ENCODE measurements around the gene DHRS9.

Gene DHRS9

DNA sequence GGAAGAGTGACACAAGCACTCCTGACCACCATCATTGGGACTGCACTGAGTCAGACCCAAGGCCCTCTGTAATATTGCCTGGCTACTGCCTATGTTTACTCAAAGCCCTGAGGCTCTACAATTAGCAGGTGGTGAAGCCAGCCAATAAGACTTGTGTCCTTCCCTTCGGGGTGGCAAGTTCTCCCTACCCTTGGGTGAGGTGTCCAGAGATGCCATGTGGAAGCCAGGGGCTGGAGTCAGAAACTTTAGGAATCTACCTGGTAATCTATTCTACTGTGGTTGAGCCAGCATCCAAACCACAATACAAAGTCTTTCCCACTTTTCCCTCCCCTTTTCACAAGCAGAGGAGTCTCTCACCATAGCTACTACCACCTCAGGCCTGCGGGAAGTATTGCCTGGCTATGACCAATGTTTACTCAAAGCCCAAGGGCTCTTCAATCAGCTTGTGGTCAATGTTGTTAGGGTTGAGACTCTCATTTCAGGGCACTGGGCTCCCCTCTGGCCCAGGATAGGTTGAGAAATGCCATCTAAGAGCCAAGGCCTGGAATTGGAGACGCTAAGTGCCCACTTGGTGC is 17.6 kb downstream of the DHRS9 start:
- POLR2A ChIA-PET, result no interaction called here
- no peak for DNase-seq (ENCODE audit: extremely low spot score)
- TF ChIP-seq, protein P1, sequence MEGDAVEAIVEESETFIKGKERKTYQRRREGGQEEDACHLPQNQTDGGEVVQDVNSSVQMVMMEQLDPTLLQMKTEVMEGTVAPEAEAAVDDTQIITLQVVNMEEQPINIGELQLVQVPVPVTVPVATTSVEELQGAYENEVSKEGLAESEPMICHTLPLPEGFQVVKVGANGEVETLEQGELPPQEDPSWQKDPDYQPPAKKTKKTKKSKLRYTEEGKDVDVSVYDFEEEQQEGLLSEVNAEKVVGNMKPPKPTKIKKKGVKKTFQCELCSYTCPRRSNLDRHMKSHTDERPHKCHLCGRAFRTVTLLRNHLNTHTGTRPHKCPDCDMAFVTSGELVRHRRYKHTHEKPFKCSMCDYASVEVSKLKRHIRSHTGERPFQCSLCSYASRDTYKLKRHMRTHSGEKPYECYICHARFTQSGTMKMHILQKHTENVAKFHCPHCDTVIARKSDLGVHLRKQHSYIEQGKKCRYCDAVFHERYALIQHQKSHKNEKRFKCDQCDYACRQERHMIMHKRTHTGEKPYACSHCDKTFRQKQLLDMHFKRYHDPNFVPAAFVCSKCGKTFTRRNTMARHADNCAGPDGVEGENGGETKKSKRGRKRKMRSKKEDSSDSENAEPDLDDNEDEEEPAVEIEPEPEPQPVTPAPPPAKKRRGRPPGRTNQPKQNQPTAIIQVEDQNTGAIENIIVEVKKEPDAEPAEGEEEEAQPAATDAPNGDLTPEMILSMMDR (IDR thresholded peaks at IDR 0.05; ENCODE audit: control extremely low read depth, extremely low read depth, low read depth, missing control alignments), result no peak
- CTCF ChIA-PET, result interaction anchor here (4.8 kb wide), 1 partner anchor 23 kb away, joined by 25 read pairs; no protein-coding TSS in a partner anchor

- DNase-seq (ENCODE audit: extremely low spot score), result no peak
- TF ChIP-seq, protein P1 (IDR thresholded peaks at IDR 0.05; ENCODE audit: control extremely low read depth, extremely low read depth, low read depth, missing control alignments), result no peak
- POLR2A ChIA-PET, result no interaction called here
- CTCF ChIA-PET, result interaction anchor here (4.8 kb wide), 1 partner anchor 22 kb away, joined by 25 read pairs; no protein-coding TSS in a partner anchor
Measured at GRCh38 chr2:169087757-169088379, 18.5 kb downstream of the DHRS9 start.

DNA sequence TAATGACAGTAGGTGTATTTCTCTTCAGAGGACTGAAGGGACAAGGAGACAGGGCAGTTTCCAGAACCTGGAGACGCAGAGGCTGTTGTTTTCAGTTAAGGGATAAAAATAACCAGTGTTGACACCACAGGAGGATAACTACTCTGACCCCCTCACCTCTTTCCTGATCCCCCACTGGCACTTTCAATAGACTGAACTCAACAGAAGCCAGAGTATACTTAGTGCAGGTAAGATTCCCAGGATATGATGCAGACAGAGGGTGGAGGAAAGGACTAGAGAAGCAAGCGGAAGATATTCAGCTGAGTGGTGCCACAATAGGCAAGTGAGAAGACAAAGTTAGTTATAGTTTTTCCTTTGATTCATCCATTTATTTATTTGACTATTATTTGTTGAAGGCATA is 19.8 kb downstream of the DHRS9 start:
- DNase-seq (ENCODE audit: extremely low spot score), result no peak
- TF ChIP-seq, protein P1 (IDR thresholded peaks at IDR 0.05; ENCODE audit: control extremely low read depth, extremely low read depth, low read depth, missing control alignments), result no peak
- POLR2A ChIA-PET, result no interaction called here
- CTCF ChIA-PET, result interaction anchor here (1.2 to 2.2 kb wide), 2 partner anchors 21 to 43 kb away, joined by 3 to 11 read pairs; no protein-coding TSS in a partner anchor

- no peak for DNase-seq (ENCODE audit: extremely low spot score)
- POLR2A ChIA-PET, result no interaction called here
Measured at GRCh38 chr2:169090133-169090820, 20.9 kb downstream of the DHRS9 start.

GRCh38 chr2:169091256-169091655 is 21.9 kb downstream of the DHRS9 start:
- POLR2A ChIA-PET, result no interaction called here
- no peak for DNase-seq (ENCODE audit: extremely low spot score)
- CTCF ChIA-PET, result no interaction called here
- TF ChIP-seq, protein P1 (IDR thresholded peaks at IDR 0.05; ENCODE audit: control extremely low read depth, extremely low read depth, low read depth, missing control alignments), result no peak

More at GRCh38 chr2:169090133-169090820, 20.9 kb downstream of the DHRS9 start:
- CTCF ChIA-PET, result interaction anchor here (1.0 to 2.2 kb wide), 2 partner anchors 20 to 42 kb away, joined by 3 to 11 read pairs; no protein-coding TSS in a partner anchor
- TF ChIP-seq, protein P1 (IDR thresholded peaks at IDR 0.05; ENCODE audit: control extremely low read depth, extremely low read depth, low read depth, missing control alignments), result no peak

- TF ChIP-seq, protein P1 (IDR thresholded peaks at IDR 0.05; ENCODE audit: control extremely low read depth, extremely low read depth, low read depth, missing control alignments), result no peak
- ChIA-PET CTCF (no interaction called here), POLR2A (no interaction called here)
- no peak for DNase-seq (ENCODE audit: extremely low spot score)
Measured at GRCh38 chr2:169091761-169092519, 22.6 kb downstream of the DHRS9 start.
